ENCODE data around the gene PSMB2.

DNA sequence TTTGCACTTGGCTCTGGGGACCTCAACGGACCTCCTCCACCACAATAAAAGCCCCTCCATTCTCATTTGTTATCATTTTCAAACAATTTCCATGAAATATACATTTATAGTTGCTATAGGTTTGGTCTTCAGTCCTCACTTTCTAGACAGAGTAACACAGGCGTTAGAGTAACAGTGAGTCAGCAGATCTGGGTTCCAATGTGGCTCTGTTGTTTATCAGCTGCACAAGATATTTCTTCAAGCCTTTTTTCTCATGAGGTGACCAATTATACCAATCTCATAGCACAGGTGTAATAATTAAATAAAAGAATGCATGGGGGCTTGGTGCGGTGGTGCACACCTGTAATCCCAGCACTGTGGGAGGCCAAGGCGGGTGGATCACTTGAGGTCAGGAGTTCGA is 32.8 kb upstream of the PSMB2 start:
- TF ChIP-seq, protein P1, sequence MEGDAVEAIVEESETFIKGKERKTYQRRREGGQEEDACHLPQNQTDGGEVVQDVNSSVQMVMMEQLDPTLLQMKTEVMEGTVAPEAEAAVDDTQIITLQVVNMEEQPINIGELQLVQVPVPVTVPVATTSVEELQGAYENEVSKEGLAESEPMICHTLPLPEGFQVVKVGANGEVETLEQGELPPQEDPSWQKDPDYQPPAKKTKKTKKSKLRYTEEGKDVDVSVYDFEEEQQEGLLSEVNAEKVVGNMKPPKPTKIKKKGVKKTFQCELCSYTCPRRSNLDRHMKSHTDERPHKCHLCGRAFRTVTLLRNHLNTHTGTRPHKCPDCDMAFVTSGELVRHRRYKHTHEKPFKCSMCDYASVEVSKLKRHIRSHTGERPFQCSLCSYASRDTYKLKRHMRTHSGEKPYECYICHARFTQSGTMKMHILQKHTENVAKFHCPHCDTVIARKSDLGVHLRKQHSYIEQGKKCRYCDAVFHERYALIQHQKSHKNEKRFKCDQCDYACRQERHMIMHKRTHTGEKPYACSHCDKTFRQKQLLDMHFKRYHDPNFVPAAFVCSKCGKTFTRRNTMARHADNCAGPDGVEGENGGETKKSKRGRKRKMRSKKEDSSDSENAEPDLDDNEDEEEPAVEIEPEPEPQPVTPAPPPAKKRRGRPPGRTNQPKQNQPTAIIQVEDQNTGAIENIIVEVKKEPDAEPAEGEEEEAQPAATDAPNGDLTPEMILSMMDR (IDR thresholded peaks at IDR 0.05) = no peak
- TF ChIP-seq POLR2A (IDR thresholded peaks at IDR 0.05) = no peak
